HG02981 (cell line): ENCODE measurements around the gene KANK3.
"Not testable (repeated sequence)": the region's sequence is repeated elsewhere in the genome, so short reads cannot be mapped to it uniquely, and the experiment has no call there.

Source experiments
- ATAC-seq: cut with Tn5 transposase; IDR thresholded peaks from one replicate; pipeline ENCODE4 v1.9.1; 2021; ENCODE audit warnings: mild to moderate bottlenecking, moderate library complexity; ENCODE audit not compliant: unreplicated experiment

KANK3 gene

GRCh38 chr19:8320564-8321066, 22.4 kb downstream of the KANK3 start:
- ATAC-seq, result peak; percentile 14

DNA sequence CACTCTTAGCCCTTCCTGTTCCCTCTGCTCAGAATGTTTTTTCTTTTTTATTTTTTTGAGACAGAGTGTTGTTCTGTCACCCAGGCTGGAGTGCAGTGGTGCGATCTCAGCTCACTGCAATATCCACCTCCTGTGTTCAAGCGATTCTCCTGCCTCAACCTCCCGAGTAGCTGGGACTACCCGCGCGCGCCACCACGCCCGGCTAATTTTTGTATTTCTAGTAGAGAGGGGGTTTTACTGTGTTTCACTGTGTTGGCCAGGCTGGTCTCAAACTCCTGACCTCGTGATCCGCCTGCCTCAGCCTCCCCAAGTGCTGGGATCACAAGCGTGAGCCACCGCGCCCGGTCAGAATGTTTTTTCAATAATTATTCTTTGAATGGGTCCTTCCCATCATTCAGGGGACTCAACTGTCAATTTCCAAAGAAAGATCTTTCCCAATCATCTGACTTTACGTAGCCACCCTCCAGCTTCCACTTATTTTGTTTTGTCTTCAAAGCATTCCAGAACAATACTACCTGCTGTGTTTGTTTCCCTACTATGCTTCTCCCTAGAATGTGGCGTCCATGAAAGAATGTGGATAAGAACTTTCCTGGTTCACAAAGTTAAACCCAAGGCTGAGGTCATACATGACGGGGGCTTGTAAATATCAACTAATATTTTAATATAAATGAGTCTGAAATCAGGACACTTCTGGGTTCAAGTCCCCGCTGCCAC, 23.1 kb downstream of the KANK3 start:
- no peak for ATAC-seq

GRCh38 chr19:8318835-8319234, 24.2 kb downstream of the KANK3 start:
- not testable (repeated sequence) for ATAC-seq

GRCh38 chr19:8316351-8317125, 26.5 kb downstream of the KANK3 start:
- no peak for ATAC-seq

- not testable (repeated sequence) for ATAC-seq
These were observed 28.0 kb downstream of the KANK3 start for GRCh38 chr19:8314981-8315640.

- no peak for ATAC-seq
These were observed 31.4 kb downstream of the KANK3 start for GRCh38 chr19:8311461-8312260.

DNA sequence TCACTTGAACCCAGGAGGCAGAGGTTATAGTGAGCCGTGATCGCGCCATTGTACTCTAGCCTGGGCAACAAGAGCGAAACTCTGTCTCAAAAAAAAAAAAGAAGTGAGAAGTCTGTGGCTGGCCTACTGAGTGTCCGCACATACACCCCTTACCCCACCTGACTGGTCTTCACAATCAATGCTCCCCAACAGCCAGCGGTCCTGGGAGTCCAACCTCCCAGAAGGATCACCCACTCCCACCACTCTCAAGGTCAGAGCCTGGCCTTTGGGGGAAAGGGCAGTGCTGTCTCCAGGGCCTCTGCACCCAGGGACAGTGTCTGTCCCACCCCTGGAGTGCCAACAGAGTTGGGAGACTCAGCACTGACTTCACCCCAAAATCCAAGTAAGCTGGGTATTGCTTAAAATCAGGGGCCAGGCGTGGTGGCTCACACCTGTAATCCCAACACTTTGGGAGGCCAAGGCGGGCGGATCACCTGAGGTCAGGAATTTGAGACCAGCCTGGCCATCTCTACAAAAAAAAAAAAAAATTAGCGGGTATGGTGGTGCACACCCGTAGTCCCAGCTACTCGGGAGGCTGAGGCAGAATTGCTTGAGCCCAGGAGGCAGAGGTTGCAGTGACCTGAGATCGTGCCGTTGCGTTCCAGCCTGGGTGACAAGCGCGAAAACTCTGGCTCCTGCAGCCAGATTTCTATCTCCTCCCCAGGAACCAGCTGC, 32.6 kb downstream of the KANK3 start:
- no peak for ATAC-seq

GRCh38 chr19:8308891-8309291, 34.2 kb downstream of the KANK3 start:
- ATAC-seq, result no peak

GRCh38 chr19:8307965-8308866, 34.8 kb downstream of the KANK3 start, which contains the start of gene CD320:
TSS of gene CD320 (minus strand) at chr19:8308358. CDS start at chr19:8308290, 68 bp downstream.
- ATAC-seq, result peak; percentile 62

- ATAC-seq, result no peak
These were observed 35.6 kb downstream of the KANK3 start for GRCh38 chr19:8307400-8307964.

DNA sequence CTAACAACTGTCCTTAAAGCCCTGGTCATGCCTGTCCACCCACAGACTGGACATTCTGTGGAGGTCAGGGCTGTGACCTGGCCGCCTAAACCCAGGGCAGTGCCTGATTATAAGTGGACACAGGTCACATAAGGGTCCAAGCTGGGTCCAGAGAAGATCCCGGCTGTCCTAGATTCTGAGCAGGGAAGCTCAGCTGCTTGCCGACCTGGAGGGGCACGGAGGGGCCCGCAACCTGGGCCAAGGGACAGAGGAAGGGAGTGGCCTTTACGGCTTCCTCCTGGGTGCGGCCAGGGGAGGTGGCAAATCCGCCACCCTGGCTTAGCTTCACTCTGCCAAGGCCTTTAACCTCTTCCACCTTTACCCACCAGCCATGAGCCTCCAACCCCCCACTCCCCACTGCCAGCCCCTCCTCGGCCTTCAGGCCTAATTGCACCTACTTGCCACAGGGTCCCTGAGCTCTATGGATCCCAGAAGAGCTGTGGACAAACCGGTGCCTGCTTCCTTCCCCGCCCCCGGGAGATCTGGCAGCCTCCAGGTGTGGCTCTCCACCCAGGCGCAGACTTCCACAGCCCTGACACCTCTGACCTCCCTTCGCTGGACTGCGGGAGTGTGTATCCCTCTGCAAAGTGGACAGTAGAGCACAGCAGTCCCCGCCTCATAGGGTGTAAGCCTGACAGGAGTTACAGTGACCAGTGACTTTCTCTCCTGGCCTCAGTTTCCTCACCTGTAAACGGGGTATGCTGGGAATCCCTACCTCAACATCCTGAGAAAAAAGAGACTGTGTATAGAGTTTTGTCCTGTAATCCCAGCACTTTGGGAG, 36.6 kb downstream of the KANK3 start:
- ATAC-seq, result no peak

DNA sequence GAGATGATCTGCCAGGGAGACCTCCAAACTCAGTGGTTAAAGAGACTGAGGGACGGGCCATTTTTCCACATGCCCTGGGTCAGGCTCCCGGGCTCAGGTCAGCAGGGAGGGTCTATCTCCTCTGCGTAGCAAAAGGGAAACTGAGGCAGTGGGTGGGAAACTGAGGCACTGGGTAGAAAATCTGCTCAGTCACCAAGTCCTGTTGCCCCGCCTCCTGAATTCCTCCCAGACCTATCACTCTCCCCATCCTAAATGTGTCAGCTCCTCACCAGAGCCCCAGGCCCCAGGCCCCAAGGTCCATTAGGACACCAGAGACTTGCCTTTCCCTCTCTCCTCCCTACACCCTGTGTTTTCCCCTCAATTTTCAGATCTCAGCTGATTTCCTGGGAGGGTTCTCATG, 37.3 kb downstream of the KANK3 start:
- no peak for ATAC-seq

DNA sequence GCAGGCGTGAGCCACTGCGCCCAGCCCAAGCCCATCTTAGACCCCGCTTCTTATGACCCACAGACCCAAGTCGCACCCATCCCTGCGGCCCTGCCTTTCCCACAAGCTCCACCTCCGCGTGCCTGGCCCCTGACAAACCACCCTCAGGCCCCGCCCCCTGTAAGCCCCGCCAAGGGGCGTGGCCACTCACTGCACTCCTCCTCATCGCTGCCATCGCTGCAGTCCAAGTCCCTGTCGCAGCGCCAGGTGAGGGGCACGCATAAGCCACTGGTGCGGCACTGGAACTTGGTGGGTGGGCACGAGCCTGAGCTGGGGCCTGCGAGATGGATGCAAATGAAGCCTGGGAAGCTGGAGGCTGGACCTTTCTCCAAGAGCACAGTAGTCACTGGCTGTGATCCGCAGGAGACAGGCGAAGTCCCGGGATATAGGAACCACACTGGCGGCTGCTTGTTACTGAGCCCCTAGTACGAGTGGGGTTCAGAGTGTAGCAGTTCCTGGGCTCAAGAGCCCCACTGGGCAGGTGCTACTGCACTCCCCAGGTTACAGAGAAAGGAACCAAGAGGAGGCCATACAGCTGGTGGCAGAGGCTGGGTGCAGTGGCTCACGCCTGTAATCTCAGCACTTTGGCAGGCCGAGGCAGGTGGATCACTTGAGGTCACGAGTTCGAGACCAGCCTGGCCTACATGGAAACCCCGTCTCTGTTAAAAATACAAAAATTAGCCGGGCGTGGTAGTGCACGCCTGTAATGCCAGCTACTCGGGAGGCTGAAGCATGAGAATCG, 38.0 kb downstream of the KANK3 start:
- no peak for ATAC-seq

DNA sequence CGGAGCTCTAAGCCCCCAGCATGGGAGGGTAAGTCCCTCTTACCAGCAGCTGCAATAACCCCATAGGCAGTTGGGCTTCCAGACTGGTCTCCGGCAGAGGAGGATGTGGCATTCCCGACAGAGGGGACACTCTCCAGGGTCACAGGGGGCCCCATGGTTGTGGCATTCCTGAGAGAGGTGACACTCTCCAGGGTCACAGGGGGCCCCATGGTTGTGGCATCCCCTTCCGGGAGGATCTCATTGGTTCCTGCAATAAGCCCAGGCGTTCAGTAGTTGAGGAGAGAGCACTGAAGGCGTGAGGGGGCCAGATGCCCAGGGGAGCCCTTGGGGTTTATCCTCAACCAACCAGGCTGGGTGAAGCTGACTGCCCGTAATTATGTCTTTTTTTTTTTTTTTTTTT, 40.3 kb downstream of the KANK3 start:
- no peak for ATAC-seq

GRCh38 chr19:8302357-8302691, 40.7 kb downstream of the KANK3 start:
- no peak for ATAC-seq

- not testable (repeated sequence) for ATAC-seq
These were observed 51.7 kb downstream of the KANK3 start for GRCh38 chr19:8291337-8291736.

DNA sequence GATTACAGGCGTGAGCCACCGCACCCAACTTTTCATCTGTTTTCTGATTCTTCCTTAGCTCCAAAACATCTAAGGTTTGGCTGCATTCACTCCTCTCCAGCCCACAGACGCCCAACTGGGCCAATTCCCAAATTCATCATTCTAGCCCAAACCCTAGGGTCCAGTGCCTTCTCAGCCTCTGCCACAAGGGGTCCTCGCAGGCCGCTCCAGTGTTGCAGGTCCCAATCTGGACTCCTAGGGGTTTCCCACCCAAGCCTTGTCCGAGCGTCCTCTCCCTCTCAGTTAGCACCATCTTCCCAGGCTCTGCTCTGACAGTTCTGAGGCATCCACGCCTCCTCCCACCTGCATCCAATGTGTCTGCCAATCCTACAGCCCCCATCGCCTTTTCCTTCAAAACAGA, 66.6 kb downstream of the KANK3 start:
- not testable (repeated sequence) for ATAC-seq
